A549 (cell line): ENCODE results near the gene NUAK1. TPM values are rescaled to one million over a fixed set of nuclear protein-coding genes. Genes with fewer than 3 reads are reported as not detected.

ENCODE experiments used
- ATAC-seq, 2 experiments: fragments of 200-7000 bp in 1 of 2; fragments of >200 bp in 1 of 2; cut with Nextera tagmentation in 1 of 2; cut with Tn5 transposase in 1 of 2; 3 replicates each; pipeline versions ENCODE4 v1.8.0 to v1.9.1; 2018 to 2020; ENCODE audit warnings: mild to moderate bottlenecking in 1 of 2, moderate library complexity in 1 of 2
- CTCF ChIA-PET: fragments of 300-600 bp; sonication (Branson Sonifier 250); formaldehyde crosslinking; extraction: SDS; loops from one replicate; lab custom pipeline; 2021; ENCODE audit warnings: antibody characterized with exemption, inconsistent platforms; lab: Yijun Ruan, JAX
- POLR2A ChIA-PET: fragments of 350-600 bp; formaldehyde crosslinking; extraction: SDS; loops from one replicate; lab custom pipeline; 2021; ENCODE audit warnings: antibody characterized with exemption, inconsistent platforms; lab: Yijun Ruan, JAX
- DNase-seq, 2 experiments: peaks; one replicate each; pipeline versions ENCODE4 v3.0.0 to v3.0.0-alpha.2; 2011 to 2016; ENCODE audit warnings: low read depth in 1 of 2, low spot score in 1 of 2
- FAIRE-seq: peaks from 2 replicates; lab custom pipeline; 2011; peaks lifted over from hg19 to GRCh38; lab: Jason Lieb, UNC
- H3K27ac ChIP-seq, 2 experiments: fragments of >200 bp; sonication (Bioruptor Twin); formaldehyde crosslinking; 3 replicates each; pipeline ENCODE4 v1.5.1; 2016 to 2017
- H3K4me1 ChIP-seq: fragments of >200 bp; sonication (Bioruptor Twin); formaldehyde crosslinking; 3 replicates; pipeline ENCODE4 v1.6.1; 2016
- H3K4me2 ChIP-seq: fragments of >200 bp; sonication (Bioruptor Twin); formaldehyde crosslinking; 3 replicates; pipeline ENCODE4 v1.6.1; 2016
- H3K4me3 ChIP-seq: fragments of >200 bp; sonication (Bioruptor Twin); formaldehyde crosslinking; 3 replicates; pipeline ENCODE4 v1.5.1; 2016
- H3K9me3 ChIP-seq: fragments of >200 bp; sonication (Bioruptor Twin); formaldehyde crosslinking; 3 replicates; pipeline ENCODE4 v1.6.1; 2016
- BHLHE40 ChIP-seq: IDR thresholded peaks from 2 replicates; pipeline ENCODE4 v1.6.1; 2012; ENCODE audit warnings: low read depth, low read length, inconsistent platforms
- CBX2 ChIP-seq: fragments of 200-600 bp; sonication (generic); IDR thresholded peaks from 2 replicates; pipeline ENCODE4 v1.6.1; 2016; ENCODE audit warnings: low read depth, mild to moderate bottlenecking, borderline replicate concordance
- CBX8 ChIP-seq: fragments of 200-600 bp; sonication (generic); IDR thresholded peaks from 2 replicates; pipeline ENCODE4 v1.6.1; 2016
- CEBPB ChIP-seq, 2 experiments: fragments of >200 bp in 1 of 2; sonication (Bioruptor Twin) in 1 of 2; formaldehyde crosslinking in 1 of 2; IDR thresholded peaks; 2 replicates each; pipeline ENCODE4 v1.6.1; 2012 to 2016
- CHD4 ChIP-seq: fragments of 200-600 bp; sonication (generic); IDR thresholded peaks from 2 replicates; pipeline ENCODE4 v1.6.1; 2016; ENCODE audit warnings: antibody characterized with exemption, mild to moderate bottlenecking, borderline replicate concordance
- EHF ChIP-seq: fragments of 250-450 bp; sonication (Bioruptor Pico); IDR thresholded peaks from 2 replicates; pipeline ENCODE4 v1.5.0; 2020; ENCODE audit warnings: mild to moderate bottlenecking
- EHMT2 ChIP-seq: fragments of 200-600 bp; sonication (generic); IDR thresholded peaks from 2 replicates; pipeline ENCODE4 v1.6.1; 2016; ENCODE audit warnings: antibody characterized with exemption, low read depth, mild to moderate bottlenecking, moderate library complexity
- FOSB ChIP-seq: fragments of 250-450 bp; sonication (Bioruptor Pico); IDR thresholded peaks from 2 replicates; pipeline ENCODE4 v1.5.0; 2020; ENCODE audit warnings: mild to moderate bottlenecking, moderate library complexity
- GATA3 ChIP-seq: IDR thresholded peaks from 2 replicates; pipeline ENCODE4 v1.6.1; 2012; ENCODE audit warnings: borderline replicate concordance
- HOXB13 ChIP-seq: fragments of 250-450 bp; sonication (Bioruptor Pico); IDR thresholded peaks from 2 replicates; pipeline ENCODE4 v1.5.0; 2020; ENCODE audit warnings: low read depth, mild to moderate bottlenecking, moderate library complexity
- JUN ChIP-seq, 2 experiments: fragments of >200 bp; sonication (Bioruptor Twin); formaldehyde crosslinking; IDR thresholded peaks; 2 replicates in 1 of 2; 3 replicates in 1 of 2; pipeline ENCODE4 v1.6.1; 2016 to 2017
- JUNB ChIP-seq: fragments of >200 bp; sonication (Bioruptor Twin); formaldehyde crosslinking; IDR thresholded peaks from 2 replicates; pipeline ENCODE4 v1.6.1; 2016
- KDM1A ChIP-seq: fragments of 200-600 bp; sonication (generic); IDR thresholded peaks from 2 replicates; pipeline ENCODE4 v1.6.1; 2016; ENCODE audit warnings: low read depth, mild to moderate bottlenecking
- NPAS2 ChIP-seq: fragments of 250-450 bp; sonication (Bioruptor Pico); IDR thresholded peaks from 2 replicates; pipeline ENCODE4 v1.8.0; 2022; ENCODE audit warnings: mild to moderate bottlenecking, moderate library complexity, borderline replicate concordance
- POLR2AphosphoS2 ChIP-seq: conservative IDR thresholded peaks from 2 replicates; pipeline ENCODE4 v1.6.1; 2012; ENCODE audit warnings: low read length, improper control_type of control experiment, inconsistent platforms
- RAD21 ChIP-seq, 2 experiments: fragments of >200 bp in 1 of 2; sonication (Bioruptor Twin) in 1 of 2; formaldehyde crosslinking in 1 of 2; IDR thresholded peaks in 1 of 2; conservative IDR thresholded peaks in 1 of 2; 2 replicates in 1 of 2; 3 replicates in 1 of 2; pipeline ENCODE4 v1.6.1; 2012 to 2018; ENCODE audit warnings: inconsistent platforms in 1 of 2
- RARB ChIP-seq: fragments of 250-450 bp; sonication (Bioruptor Pico); IDR thresholded peaks from 2 replicates; pipeline ENCODE4 v1.8.0; 2021; ENCODE audit warnings: mild to moderate bottlenecking, moderate library complexity
- RCOR1 ChIP-seq: fragments of 150-350 bp; IDR thresholded peaks from 2 replicates; pipeline ENCODE4 v1.6.1; 2014; ENCODE audit warnings: antibody characterized with exemption, low read length, low read depth
- RFX5 ChIP-seq: fragments of 450-650 bp; IDR thresholded peaks from 2 replicates; pipeline ENCODE4 v1.7.1; 2014; ENCODE audit warnings: antibody characterized with exemption, mild to moderate bottlenecking, moderate library complexity
- SREBF2 ChIP-seq: fragments of 450-650 bp; IDR thresholded peaks from 2 replicates; pipeline ENCODE4 v1.6.1; 2014; ENCODE audit warnings: mild to moderate bottlenecking, moderate library complexity
- TP53 ChIP-seq: fragments of 250-450 bp; sonication (Bioruptor Pico); IDR thresholded peaks from 2 replicates; pipeline ENCODE4 v1.5.0; 2021; ENCODE audit warnings: mild to moderate bottlenecking, moderate library complexity
- ZC3H11A ChIP-seq: fragments of 450-650 bp; IDR thresholded peaks from 2 replicates; pipeline ENCODE4 v1.6.1; 2014; ENCODE audit warnings: antibody characterized with exemption, mild to moderate bottlenecking
- ZFP36 ChIP-seq: fragments of 450-650 bp; IDR thresholded peaks from 2 replicates; pipeline ENCODE4 v1.6.1; 2014; ENCODE audit warnings: borderline replicate concordance; ENCODE audit not compliant: partially characterized antibody
- WGBS: methylation state at CpG from one replicate; pipeline ENCODE4 v1.1.6; 2017; ENCODE audit errors: missing lambda C conversion rate; 5-methylcytosine and 5-hydroxymethylcytosine counted together
- polyA plus RNA-seq, 4 experiments: library from polyadenylated mRNA; depleted of rRNA in 3 of 4; stranded (reverse); fragments of >200 nt; fragmentation: RNase III in 1 of 4; extraction: RNeasy Plus Mini Kit Qiagen cat#74134 plus additional on column Dnase treatment in 1 of 4; gene quantifications; 2 replicates in 3 of 4; 3 replicates in 1 of 4; pipeline ENCODE4 v1.2.3, GENCODE V29; 2011 to 2017
- TF ChIP-seq, protein P1 (sequence below): IDR thresholded peaks from 2 replicates; pipeline ENCODE4 v1.6.1; 2012
- TF ChIP-seq, protein P2 (sequence below): fragments of >200 bp; sonication (Bioruptor Twin); formaldehyde crosslinking; IDR thresholded peaks from 3 replicates; pipeline ENCODE4 v1.6.1; 2016
- TF ChIP-seq, protein P3 (sequence below): fragments of 450-650 bp; IDR thresholded peaks from 2 replicates; pipeline ENCODE4 v1.6.1; 2014; ENCODE audit warnings: antibody characterized with exemption

The NUAK1 gene
- polyA plus RNA-seq, 2 of the 4 experiments (the other 2 are of a cell fraction): 20.8 to 22.3 TPM

- DNase-seq (peak; percentile 26 to 62), FAIRE-seq (peak; percentile 65), ATAC-seq (peak; percentile 67 to 85)
- TF ChIP-seq RAD21 (conservative IDR thresholded peaks at IDR 0.05 in 1 of 2, IDR thresholded peaks at IDR 0.05 in 1 of 2) (peak in 1 of 2 experiments; percentile 26; a peak in 1 of 5 replicates), KDM1A (no peak), HOXB13 (CRISPR knock-in tag) (no peak; the same call in 1 of the 2 replicates), BHLHE40 (no peak), CEBPB (IDR thresholded peaks at IDR 0.05) (peak; percentile 60 to 97; a peak in 3 of 4 replicates), JUNB (0 out of 2 replicates have a peak, but pooled peaks have one; percentile 11), CBX2 (no peak), GATA3 (peak; percentile 52; the same call in 1 of the 2 replicates)
- TF ChIP-seq, protein P1, sequence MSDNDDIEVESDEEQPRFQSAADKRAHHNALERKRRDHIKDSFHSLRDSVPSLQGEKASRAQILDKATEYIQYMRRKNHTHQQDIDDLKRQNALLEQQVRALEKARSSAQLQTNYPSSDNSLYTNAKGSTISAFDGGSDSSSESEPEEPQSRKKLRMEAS: peak; percentile 61; the same call in 1 of the 2 replicates
- TF ChIP-seq, protein P2, sequence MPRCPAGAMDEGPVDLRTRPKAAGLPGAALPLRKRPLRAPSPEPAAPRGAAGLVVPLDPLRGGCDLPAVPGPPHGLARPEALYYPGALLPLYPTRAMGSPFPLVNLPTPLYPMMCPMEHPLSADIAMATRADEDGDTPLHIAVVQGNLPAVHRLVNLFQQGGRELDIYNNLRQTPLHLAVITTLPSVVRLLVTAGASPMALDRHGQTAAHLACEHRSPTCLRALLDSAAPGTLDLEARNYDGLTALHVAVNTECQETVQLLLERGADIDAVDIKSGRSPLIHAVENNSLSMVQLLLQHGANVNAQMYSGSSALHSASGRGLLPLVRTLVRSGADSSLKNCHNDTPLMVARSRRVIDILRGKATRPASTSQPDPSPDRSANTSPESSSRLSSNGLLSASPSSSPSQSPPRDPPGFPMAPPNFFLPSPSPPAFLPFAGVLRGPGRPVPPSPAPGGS: 0 out of 3 replicates have a peak, but pooled peaks have one; percentile 32
- ChIA-PET POLR2A (interaction anchor here (1.4 kb wide), 1 partner anchor 8 kb away, joined by 3 read pairs; no protein-coding TSS in a partner anchor), CTCF (interaction anchor here (1.0 to 2.7 kb wide), 3 partner anchors 9 to 602 kb away, joined by 3 to 15 read pairs (median 6); no protein-coding TSS in a partner anchor)
- peak overlapping the region; percentile 57 for H3K4me2 ChIP-seq
- peak overlapping the region; percentile 65 to 73 for H3K27ac ChIP-seq
- H3K4me3 ChIP-seq: no peak overlapping the region
- H3K9me3 ChIP-seq: peaks cover 18% of the 10 kb centered on the region
- 7% methylated on average over 5 of the region's 5 CpGs for WGBS
- peaks cover 26% of the 10 kb centered on the region for H3K4me1 ChIP-seq
Observed at GRCh38 chr12:106022568-106023012, 116.2 kb downstream of the NUAK1 start.

- no peak overlapping the region for H3K4me3 ChIP-seq
- CTCF ChIA-PET: interaction anchor here (0.6 to 2.7 kb wide), 5 partner anchors 8 to 601 kb away, joined by 3 to 15 read pairs (median 4); no protein-coding TSS in a partner anchor
- peak overlapping the region; percentile 57; the same call in 2 of the 3 replicates for H3K4me2 ChIP-seq
- WGBS: 73% methylated on average over 5 of the region's 5 CpGs
- peaks cover 26% of the 10 kb centered on the region for H3K4me1 ChIP-seq
- H3K9me3 ChIP-seq: peaks cover 18% of the 10 kb centered on the region
- no peak; a peak in 1 of 6 replicates for ATAC-seq
- TF ChIP-seq CHD4 (no peak), SREBF2 (no peak), ZC3H11A (no peak), GATA3 (no peak), ZFP36 (no peak), CBX8 (no peak)
- TF ChIP-seq, all 56 proteins: peak for 0
- POLR2A ChIA-PET: no interaction called here
- H3K27ac ChIP-seq: peak overlapping the region; percentile 65 to 73; a peak in 5 of 6 replicates
- DNase-seq: no peak
- no peak for FAIRE-seq
Observed at GRCh38 chr12:106021516-106021915, 117.2 kb downstream of the NUAK1 start.

DNA sequence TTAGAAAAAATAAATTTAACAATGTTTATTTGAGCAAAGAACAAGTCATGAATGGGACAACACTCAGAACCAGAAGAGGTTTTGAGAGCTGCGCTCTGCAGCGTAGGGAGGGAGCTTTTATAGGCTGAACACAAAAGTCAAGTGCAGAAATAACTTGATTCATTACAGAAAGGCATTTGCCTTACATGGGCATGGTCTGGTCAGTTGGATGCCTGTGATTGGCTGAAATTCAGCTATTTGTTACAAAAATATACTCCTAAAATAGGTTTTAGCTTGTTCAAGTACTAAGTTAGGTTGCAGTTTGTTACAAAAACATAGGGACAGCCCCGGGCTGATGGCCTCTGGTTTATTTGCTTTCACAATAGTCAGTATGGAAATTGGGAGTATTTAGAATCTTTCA is 118.0 kb downstream of the NUAK1 start:
- DNase-seq: no peak
- POLR2A ChIA-PET: no interaction called here
- Histone ChIP-seq H3K4me2 (no peak overlapping the region), H3K4me3 (no peak overlapping the region), H3K4me1 (peaks cover 26% of the 10 kb centered on the region), H3K9me3 (peaks cover 18% of the 10 kb centered on the region), H3K27ac (peak overlapping the region in 1 of 2 experiments; percentile 73; a peak in 2 of 6 replicates)
- WGBS: 90% methylated on average over 3 of the region's 3 CpGs
- FAIRE-seq: no peak
- TF ChIP-seq RCOR1: no peak
- no peak for TF ChIP-seq EHMT2
- TF ChIP-seq, protein P2: no peak
- TF ChIP-seq EHF (CRISPR knock-in tag): no peak
- no peak for TF ChIP-seq POLR2AphosphoS2
- TF ChIP-seq, protein P3, sequence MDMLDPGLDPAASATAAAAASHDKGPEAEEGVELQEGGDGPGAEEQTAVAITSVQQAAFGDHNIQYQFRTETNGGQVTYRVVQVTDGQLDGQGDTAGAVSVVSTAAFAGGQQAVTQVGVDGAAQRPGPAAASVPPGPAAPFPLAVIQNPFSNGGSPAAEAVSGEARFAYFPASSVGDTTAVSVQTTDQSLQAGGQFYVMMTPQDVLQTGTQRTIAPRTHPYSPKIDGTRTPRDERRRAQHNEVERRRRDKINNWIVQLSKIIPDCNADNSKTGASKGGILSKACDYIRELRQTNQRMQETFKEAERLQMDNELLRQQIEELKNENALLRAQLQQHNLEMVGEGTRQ: no peak
- TF ChIP-seq BHLHE40: no peak
- no peak for TF ChIP-seq TP53 (CRISPR knock-in tag)
- TF ChIP-seq RFX5: no peak
- no peak for TF ChIP-seq GATA3
- no peak for TF ChIP-seq JUN (IDR thresholded peaks at IDR 0.05)
- no peak for TF ChIP-seq FOSB
- TF ChIP-seq NPAS2 (CRISPR knock-in tag): no peak
- TF ChIP-seq RARB (CRISPR knock-in tag): no peak
- no peak for ATAC-seq
- CTCF ChIA-PET: interaction anchor here (0.8 to 2.7 kb wide), 6 partner anchors 8 to 600 kb away, joined by 3 to 15 read pairs (median 3); no protein-coding TSS in a partner anchor
